RCC 7860 (cell line): ENCODE measurements around the gene DUSP22.
"Not testable (repeated sequence)": the region's sequence is repeated elsewhere in the genome, so short reads cannot be mapped to it uniquely, and the experiment has no call there.

ENCODE experiments used
- DNase-seq: peaks from one replicate; pipeline ENCODE4 v3.0.0-alpha.2; 2015; ENCODE audit warnings: low spot score
- FAIRE-seq: peaks from 2 replicates; lab custom pipeline; 2012; peaks lifted over from hg19 to GRCh38; lab: Jason Lieb, UNC

Gene DUSP22

DNA sequence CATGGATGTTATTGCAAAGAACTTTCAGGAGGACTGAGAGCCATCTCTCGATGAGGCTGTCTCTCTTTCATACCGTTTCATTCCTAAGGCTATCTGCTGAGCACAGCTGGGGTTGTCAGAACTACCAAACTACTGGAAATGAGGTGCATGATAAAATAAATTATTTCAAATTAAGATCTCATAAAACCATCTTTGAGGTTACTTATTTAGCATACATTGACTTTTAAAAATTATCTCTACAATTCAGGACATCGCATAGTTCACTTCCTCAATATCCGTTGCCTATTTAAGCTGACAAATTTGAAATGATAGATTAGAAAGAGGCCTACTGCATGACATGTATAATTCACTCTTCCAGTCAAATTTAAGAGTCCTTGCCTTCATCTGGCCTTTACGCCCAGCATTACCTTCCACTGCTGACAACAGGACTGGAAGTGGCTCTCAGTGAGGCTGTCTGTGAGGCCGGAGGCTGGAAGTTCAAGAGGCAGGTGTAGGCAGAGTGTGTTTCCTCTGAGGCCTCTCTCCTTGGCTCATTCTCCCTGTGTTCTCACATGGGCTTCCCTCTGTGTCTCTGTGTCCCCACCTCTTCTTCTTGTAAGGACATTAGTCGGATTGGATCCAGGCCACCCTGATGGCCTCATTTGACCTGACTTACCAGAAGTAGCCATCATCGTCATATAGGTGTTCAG is 12.8 kb upstream of the DUSP22 start:
- FAIRE-seq = no peak

DNA sequence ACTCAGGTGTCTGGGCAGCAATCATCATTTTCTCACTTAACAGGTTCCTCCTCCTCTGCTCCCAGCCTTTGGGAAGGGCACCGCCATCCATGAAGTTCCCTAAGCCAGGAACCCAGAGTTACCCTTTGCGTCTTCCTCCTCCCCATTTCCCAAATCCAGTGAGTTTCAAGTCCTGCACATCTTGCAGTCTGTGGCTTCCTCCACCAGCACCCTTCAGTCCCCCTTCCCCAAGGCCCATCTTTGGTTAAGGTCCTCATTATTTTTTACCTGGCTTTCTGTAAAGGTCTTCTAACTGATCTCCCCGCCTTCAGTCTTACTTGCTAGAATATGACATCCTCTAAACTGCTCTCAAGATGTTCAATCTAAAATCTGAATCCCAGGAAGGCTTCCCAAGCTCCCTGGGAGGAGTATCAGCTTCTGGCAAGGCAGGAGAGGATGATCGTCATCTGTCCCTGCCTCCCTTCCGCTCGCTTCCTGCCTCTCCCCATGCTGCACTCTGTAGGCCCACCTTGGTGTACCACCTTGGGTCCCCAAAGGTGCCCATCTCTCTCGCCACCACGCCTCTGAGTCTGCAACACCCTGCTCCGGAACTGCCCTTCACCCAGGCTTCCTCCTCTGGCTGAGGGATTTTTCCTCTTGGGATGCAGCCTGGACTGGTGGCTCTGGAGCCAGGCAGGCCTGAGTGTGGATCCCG is 11.4 kb upstream of the DUSP22 start:
- no peak for FAIRE-seq
- no peak for DNase-seq

More for the DNA sequence above, 12.8 kb upstream of the DUSP22 start:
- no peak for DNase-seq

DNA sequence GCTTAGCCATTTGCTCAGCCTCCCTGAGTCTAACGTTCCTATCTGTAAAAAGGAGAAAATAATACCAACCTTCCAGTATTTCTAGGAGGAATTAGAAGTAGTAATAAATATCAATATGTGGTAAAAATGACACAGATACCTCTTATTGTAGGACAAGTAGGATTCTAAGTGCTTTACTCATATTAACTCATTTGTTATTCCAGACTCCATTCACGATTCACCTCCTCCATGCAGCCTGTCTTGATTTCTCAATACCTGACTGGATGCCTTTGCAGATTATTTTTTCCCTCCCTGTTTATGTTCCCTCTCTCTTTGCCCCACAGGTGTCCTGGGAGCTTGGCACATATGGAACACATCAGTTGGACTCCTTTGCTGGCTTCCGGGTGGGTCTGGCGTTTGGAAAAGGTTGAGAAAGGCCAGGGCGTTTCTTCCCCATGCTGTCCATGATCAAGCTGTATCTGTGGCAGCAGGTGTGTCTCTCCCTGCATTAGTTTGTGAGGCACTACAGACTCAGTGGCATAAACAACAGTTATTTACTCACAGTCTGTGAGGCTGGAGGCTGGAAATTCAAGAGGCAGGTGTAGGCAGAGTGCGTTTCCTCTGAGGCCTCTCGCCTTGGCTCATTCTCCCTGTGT is 10.7 kb upstream of the DUSP22 start:
- DNase-seq (no peak), FAIRE-seq (no peak)

DNA sequence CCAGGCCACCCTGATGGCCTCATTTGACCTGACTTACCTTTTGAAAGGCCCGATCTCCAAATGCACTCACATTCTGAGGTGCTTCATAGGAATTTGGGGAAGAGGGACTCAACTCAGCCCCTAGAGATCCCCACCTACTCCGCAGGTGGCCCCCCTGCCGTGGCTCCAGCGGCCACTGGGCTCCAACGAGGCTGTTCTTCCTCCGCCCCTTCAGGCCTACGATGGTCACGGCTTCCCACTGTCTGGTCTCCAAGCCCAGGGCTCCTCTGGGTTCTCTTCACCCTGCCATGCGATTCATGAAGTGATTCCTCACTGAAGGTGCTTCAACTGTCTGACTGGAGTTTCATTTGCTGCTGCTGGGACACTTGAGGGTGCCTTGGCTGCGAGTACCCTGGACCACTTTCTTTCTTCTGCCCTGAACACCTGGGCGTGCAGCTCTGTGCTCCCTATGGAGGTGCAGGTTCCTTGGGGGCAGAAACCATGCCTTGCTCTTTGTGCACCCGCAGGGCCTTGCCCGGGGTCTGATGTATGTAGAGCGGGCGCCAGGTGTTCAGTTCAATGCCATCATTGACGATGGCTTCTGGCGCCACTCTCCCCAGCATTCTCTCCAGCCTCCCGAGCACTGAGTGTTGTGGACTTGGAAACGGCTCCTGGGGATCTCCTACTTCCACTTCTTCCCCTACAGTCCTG is 10.0 kb upstream of the DUSP22 start:
- no peak for FAIRE-seq

DNA sequence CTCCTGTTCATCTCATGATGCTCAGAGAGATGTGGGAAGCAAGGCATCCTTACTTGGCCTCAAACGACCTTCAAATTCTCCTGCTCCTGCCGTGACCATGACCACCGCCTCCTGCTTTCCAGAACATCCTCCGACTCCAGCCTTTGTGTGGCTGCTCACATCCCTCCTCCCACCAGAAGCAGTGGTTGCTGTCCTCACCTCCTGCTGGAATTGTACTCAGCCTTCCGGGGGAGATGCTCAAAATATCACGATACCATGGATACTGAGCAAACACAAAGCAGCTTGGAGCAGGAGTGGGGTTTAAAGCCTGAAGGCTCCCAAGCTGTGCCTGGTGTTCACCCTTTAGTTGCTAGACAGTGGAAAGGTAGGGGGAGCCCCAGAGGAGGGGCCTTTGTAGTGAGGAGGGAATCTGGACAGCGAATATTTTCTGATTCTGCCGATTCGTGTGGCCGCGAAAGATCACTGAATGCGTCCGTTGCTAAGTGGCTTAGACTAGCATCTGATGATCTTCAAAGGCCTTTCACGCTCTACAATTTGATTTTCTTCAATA is 9.3 kb upstream of the DUSP22 start:
- DNase-seq = no peak
- no peak for FAIRE-seq

More for the DNA sequence above, 10.0 kb upstream of the DUSP22 start:
- DNase-seq = no peak

DNA sequence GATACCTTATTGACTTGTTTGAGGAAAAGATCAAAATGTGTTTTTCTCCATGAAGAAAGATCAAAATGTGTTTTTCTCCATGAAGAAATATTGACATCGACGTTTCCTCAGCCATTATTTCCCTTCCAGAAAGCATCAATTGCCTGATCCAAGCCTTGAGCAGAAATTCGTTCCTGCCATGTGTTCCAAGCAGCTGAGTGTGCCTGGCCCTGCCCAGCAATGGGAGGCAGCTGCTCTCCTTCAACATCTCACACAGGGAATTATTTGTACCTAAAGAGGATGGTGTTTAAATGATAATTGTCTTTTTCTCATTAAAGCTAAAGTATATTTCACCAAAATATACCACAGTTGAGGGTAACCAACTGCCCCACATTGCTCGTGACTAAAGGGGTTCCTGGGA is 7.8 kb upstream of the DUSP22 start:
- DNase-seq (no peak), FAIRE-seq (no peak)

DNA sequence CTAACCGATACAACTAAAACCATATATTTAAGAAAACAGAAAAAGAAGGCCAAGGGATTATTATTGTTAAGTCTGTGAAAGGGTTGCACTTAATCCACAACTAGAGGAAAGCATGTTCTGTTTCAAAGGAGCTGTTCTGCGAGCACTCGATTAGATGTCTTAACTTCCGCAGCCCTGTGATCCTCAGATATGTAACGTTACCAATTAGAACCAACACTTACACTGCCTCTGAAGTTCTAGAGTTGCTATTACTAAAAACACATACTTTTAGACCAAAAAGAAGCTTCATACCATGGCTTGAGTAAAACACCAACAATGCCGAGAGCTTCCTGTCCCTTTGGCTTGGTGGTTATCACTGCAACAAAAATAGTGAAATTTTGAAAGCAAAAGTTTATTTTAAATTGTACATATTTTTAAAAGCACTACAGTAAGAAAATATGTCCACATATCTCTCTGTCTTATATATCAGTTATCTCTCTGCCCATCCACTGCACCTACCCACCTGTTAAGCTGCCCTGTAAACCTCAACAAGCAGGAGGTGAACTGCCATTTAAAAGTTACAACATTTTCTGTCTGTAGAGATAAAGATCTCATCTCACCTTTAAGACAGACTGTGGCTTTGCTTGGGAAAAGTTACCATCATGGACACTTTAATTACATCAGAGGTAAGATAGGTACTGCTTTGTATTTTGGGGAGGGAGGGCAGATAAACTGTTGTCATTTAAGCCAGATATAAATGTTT is 7.1 kb upstream of the DUSP22 start:
- DNase-seq (no peak), FAIRE-seq (no peak)

DNA sequence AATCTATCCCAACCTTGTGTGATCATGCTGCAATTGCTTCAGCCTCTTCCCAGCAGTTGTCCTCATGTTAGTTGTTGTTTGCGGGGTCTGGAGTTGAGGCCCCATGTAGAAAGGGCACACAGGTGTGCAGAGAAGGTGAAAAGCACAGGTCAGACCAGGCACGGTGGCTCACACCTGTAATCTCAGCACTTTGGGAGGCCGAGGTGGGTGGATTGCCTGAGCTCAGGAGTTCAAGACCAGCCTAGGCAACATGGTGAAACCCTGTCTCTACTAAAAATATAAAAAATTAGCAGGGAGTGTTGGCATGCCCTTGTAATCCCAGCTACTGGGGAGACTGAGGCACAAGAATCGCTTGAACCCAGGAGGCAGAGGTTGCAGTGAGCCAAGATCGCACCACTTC is 6.4 kb upstream of the DUSP22 start:
- DNase-seq, FAIRE-seq: not testable (repeated sequence)

DNA sequence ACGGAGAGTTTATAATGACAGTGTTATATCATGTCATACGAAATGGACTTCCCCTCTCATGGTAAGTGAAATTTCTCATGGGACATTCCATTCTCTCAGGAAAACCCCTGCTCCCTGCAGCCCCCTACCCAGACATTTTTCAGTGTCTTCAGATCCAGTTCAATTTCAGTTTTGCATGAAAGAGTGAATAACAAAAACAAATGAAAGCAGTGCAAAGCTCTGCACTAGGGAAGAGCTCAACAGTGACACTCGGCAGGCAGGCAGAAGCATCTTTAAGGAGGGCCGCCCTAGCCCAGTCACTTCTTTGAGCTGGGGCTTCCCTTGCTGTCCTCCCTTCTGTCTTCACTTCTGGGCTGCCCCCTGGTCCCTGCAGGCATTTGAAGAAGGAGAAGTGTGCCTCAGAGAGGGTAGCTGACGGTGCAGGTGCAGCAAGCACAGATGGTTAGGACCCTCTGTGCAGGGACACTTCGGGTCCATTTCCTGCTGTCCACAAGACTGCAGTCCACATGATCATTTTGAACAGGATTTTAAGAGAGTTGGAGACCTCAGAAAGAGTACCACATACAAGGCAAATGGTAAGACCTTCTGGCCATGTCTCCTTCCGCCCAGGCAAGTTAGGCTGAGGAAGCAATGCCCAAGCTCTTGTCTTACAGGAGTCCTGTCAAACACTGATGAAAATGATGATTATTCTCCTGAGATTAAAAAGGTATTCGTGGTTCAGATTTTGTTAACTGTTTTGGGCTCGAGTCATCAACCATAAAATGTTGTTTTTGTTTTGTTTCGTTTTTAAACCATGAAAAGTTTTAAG is 5.4 kb upstream of the DUSP22 start:
- FAIRE-seq (no peak), DNase-seq (no peak)

DNA sequence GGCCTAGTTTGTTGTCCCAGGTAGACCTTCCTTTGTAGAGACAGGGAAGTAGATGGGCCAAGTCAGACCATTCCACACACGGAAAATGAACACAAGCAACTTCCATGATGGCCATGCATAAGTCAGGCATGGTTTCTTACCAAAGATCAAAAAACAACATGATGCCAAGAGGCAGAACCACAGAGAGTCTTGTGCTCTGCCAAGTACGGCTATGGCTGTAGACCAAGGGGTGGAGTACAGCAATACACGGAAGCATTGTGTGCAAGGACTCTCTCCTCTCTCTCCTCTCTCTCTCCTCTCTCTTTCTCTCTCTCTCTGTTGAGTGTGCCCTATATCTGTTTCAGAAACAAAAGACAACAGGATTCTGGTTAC is 4.8 kb upstream of the DUSP22 start:
- DNase-seq (no peak), FAIRE-seq (no peak)

DNA sequence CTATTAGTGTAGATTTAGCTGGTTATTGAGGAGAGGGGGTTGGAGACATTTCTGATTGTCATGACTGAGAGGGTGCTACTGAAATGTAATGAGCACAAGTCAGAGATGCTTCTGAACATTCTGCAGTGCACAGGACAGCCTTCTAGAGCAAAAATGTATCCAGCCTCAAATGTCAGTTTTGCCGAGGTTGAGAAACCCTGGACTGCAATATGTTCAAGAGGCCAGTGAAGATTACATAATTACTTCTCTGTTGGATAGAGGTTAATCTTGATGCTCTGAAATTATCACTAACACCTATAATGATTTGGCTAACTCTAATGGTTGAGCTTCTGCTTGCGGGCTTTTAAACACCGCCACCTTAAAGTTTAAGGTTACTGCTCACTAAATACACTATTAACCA is 3.4 kb upstream of the DUSP22 start:
- FAIRE-seq (no peak), DNase-seq (no peak)

DNA sequence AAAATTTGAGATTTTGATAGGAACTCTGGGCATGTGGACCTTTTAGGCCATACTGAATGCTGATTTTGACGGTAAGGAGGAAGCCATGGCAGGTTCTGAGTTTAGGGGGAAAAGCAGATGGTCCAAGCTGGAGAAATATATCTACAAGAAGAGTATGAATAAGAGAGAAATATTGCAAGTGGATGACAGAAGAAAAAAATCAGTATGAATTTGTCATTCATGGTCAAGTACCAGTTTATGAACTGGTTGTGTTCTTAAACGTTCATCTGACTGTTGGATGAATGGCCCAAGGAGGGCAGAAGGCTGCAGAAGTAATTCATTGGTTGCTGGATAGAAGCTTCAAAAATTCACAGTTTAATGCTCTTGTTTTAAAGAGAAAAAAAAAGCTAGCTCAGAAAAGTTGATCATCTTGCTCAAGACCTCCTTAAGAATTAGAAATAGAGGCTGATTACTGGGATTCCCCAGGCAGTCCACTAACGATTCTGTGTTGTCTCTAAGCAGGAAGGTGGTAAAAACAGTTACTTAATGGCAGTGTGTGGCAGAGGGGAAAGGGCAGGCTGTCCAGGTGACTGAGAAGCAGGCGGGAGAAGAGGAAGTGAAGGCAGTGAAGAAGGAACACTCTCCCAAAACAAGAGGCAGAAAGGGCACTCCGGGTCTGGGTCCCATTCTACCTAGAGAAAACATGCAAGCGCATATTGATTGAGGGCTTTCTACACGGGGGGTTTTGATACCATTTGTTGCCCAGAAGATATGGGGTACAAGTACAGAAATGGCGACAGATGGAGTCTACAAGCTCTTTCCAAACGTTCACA is 2.0 kb upstream of the DUSP22 start:
- FAIRE-seq (no peak), DNase-seq (no peak)

DNA sequence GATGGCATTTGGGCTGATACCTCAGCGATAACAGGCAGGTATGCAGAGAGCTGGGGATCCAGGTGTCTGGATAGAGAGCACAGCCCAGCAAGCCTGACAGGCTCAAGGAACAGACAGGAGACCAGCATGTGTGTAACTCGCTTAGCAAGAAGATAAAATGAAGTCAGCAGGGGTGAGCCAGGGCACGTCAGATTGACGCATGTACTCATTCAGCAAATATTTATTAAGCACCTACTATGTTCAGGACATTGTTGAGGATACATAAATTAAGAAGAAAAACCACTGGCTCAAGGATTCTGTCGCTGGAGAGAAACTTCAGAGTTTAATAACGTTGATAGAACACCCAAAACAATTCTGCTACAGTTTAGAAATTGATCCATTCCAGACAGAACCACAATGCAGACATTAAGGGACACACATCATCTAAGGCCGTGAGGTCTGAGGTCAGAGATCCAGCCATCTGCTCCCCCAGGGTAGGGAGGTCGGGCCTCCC is 1.0 kb upstream of the DUSP22 start:
- FAIRE-seq = no peak
- DNase-seq = no peak

DNA sequence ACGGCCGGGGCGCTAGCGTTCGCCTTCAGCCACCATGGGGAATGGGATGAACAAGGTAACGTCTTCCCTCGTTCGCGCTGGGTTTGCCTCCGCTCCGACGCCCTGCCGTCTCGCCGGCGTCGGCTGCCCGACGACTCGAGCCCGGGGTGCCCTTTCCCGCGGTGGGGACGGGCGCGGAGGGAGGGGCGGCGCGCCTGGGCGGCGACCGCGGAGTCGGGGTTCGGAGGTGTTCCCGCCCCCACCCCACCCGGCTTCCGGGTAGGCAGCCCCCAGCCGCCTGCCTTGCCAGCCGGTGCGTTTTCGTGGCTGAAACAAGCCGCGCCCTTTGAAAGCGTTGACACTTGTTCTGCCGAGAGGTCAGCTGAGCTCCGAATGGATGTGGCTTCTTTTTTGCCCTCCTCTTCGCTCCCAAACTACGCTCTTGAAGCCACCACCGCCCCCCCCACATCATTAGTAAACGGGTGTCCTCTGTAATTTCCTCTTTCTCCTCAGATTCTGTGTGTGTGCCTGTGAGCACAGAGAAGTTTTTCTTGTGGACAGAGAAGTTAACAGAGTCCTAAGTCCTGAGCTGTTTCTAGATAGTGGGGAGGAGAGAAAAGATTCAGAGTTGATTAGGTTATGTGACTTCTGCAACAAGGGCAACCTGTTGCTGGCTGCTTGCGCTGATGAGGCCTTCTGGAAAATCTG is 362 bp downstream of the DUSP22 start:
- no peak for FAIRE-seq
- no peak for DNase-seq

DNA sequence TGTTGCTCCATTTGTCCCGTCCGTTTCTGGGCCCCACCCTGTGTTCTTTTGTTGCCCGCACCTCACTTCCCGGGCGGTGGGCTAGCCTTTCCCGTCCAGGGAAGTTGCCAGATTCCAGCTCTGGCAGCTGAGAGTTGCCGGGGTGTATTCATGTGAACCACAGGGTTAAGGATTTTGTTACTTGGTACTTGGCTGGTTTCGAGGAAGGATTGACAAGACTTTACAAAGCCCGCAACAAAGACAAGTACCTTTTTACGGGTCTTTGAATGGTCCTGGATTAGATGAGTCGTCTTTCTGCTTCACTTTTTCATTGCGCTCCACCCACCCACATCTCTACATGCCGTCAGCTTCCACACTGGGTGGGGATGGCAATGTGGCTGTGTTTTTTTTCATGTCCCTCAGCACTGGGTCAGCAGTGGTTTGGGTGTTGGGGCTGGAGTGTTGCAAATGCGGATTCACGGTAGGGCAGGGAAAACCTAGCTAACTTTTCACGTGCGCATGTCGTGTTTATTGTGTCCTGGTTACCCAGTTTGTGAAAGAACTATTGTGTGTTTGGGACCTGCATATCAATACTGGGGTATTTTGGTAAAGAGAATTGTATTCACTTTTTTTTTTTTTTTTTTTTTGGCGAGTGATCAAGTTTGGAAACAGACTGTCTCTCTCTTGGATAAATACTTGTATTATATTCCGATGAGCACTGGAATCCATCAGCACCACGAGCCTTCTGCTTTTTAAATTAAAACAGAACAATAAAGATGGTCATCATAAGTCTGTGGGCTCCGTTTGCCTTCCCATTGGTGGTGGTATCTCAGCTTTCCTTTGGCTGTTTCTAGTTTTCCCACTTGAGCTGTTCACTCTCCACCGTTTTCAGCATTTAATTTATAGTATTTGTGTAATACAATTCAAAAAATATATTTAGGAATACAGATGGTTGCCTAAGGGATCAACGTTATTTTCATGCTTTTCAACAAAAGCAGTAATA is 1.2 kb downstream of the DUSP22 start:
- FAIRE-seq = no peak
- DNase-seq = no peak

DNA sequence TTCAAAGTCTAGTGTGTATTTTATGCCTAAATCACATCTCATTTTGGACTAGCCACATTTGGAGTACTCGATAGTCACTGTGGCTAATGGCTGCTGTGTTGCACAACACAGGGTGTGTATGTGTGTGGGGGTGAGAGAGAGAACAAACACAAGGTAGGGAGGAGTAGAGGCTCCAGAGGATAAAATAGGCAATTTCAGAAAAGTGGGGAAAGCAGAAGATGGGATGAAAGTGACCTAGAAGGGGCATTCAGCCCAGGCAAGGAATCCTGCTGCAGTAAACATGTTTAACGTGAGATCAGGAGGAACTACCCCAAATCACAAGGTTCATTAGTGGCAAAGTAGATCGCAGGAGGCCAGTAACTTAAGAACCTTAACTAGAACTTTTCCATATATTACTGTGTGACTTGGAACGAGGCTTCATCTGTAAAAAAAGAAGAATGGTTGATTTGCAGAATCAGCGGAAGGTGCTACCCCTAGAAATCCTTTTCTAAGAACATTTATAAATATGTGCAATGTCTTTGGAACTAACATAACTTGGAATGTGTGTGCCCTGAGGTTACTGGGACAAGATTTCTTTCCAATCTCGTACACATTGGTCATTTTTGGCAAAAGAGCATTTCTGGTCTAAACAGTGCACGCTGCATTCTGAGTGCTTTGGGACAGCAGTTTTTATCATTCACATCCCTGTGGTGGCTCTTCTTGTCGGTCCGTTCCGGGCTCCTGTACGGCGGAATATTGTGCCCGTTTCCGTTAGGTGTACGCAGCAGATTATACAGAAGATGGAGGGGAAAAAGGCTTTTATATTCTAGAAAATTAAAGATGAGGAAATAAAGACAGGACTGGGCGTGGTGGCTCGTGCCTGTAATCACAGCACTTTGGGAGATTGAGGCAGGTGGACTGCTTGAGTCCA is 2.6 kb downstream of the DUSP22 start:
- FAIRE-seq = no peak
- DNase-seq = no peak
